ENCODE data around the gene AKT1S1.
"Not testable (repeated sequence)": the region's sequence is repeated elsewhere in the genome, so short reads cannot be mapped to it uniquely, and the experiment has no call there.

AKT1S1 gene

DNA sequence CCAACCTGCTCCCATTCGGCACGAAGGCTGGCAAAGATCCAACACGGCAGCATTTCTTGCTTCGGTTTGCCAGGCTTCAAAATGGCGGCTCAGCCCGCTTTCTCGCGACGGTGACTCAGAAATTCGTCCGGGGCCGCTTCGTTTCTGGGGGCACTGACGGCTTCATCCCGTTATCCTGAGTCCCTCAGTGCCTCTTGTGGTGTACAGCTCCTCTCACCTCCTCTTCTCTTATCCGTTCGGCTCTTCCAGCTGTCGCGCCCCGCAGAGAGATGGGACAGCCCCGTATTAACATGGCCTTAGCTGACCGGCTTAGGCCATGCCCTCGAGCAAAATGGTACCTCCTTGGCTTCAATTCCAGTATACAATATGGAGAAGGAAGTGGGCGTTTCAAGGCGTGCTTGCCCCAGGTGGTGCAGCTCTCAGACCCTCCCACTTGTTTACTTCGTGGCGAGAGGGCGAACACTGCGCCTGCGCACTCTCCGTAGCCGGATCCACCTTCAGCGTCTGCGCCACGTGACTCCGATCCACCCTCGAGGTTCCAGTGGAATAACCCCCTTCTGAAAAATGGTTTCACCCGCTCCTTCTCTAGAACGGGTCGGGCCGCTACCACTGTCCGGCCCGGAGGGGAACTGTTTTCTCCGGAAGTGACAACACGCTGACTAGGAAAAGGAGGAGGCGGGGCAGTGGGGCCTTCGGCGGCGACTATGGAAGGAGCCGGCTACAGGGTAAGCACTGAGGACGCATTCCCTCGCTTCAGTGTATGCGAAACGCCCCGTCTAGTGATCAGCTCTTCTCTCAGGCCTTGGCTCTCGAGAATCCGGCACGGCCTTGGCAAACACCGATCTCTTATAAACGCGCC, at the start of gene AKT1S1, which contains the start of gene TBC1D17:
Gene AKT1S1 (minus strand): TSS at position 336 of the 859 bp plus-strand sequence. CDS start 4,060 bp downstream, outside the sequence.
Gene TBC1D17 (plus strand): TSS at position 683 of the 859 bp plus-strand sequence. CDS start 22 bp downstream, at position 705.
- DNase-seq (ENCODE audit: low read depth in 1 of 2, low spot score in 1 of 2), result peak; percentile 95 to 97

DNA sequence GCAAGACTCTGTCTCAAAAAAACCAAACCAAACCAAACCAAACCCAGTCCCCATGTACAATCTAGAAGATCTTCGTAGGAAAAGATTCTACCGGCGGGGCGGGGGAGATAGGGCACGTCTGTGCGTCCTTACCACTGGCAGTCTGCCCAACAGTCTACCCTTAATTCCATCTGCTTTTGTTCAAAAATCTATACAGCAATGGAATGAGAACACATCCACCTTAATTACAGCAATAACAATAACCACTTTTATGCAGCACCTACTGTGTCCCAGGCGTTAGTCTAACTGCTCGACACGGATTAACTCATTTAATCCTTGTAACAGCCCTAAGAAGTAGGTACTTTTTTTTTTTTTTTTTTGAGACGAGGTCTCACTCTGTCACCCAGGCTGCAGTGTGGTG, 49.4 kb upstream of the AKT1S1 start:
- DNase-seq (ENCODE audit: low read depth in 1 of 2, low spot score in 1 of 2), result no peak

DNA sequence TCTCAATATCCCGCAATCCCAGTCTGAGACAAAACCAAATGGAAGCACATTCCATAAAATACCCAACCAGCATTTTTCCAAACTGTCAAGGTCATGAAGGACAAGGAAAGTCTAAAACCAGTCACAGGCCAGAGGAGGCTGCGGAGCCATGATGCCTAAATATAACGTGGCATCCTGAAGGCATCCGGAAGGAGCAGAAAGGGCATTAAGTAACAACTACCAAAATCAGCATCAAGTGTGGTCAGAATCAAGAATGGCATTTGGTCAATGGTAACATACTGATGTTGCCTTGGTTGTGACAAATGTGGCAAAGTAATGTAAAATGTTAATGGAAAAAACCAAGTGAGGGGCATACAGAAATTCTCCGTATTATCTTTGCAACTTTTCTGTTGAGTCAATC, 48.3 kb upstream of the AKT1S1 start:
- no peak for DNase-seq (ENCODE audit: low read depth in 1 of 2, low spot score in 1 of 2)

DNA sequence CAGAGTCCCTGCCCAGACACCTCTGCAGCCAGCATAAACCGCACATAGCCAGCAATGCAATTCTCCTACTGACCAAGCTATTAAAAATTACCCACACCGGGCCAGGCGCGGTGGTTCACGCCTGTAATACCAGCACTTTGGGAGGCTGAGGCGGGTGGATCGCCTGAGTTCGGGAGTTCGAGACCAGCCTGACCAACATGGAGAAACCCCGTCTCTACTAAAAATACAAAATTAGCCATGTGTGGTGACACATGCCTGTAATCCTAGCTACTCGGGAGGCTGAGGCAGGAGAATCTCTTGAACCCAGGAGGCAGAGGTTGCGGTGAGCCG, 47.7 kb upstream of the AKT1S1 start:
- DNase-seq (ENCODE audit: low read depth in 1 of 2, low spot score in 1 of 2), result not testable (repeated sequence)

DNA sequence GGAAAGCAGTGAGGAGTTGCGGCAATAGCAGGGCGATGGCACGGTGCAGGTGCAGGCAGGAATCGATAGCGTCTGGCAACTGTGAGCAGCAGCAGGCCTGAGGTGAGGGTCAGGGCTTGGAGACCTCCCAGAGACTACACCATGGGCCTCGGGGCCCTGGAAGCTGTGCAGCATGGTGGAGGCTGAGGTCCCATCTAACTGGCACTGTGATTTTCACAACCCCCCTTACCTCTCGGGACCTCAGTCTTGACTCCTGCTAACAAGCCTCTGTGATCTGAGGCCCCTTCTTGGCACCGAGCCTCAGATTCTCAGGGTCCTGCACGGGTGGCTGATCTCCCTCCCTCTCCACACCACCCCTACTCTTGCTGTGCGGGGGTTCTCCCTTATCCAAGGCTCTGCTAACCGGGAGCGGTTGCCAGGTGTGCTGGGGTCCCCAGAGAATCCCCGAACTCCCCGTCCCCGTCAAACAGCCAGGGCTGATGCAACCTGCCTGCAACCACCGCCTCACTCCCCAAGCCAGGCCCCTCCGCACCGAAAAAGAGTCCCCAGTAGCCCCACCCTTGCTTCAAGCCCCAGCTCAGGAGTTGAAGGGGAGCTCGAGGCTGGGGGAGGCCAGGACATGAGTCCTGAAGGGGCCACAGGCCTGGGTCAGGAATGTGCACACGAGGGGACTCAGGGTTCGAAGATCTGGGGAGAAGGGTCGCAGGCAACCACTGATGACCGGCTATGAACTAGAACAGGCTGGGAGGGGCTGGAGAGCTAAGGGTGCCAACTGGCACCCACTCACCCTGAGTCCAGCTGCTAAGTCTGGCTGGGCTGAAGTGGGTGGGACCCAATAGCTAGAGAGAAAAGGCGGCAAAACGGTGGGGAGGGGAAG, 47.1 kb upstream of the AKT1S1 start:
- DNase-seq (ENCODE audit: low read depth in 1 of 2, low spot score in 1 of 2), result no peak

DNA sequence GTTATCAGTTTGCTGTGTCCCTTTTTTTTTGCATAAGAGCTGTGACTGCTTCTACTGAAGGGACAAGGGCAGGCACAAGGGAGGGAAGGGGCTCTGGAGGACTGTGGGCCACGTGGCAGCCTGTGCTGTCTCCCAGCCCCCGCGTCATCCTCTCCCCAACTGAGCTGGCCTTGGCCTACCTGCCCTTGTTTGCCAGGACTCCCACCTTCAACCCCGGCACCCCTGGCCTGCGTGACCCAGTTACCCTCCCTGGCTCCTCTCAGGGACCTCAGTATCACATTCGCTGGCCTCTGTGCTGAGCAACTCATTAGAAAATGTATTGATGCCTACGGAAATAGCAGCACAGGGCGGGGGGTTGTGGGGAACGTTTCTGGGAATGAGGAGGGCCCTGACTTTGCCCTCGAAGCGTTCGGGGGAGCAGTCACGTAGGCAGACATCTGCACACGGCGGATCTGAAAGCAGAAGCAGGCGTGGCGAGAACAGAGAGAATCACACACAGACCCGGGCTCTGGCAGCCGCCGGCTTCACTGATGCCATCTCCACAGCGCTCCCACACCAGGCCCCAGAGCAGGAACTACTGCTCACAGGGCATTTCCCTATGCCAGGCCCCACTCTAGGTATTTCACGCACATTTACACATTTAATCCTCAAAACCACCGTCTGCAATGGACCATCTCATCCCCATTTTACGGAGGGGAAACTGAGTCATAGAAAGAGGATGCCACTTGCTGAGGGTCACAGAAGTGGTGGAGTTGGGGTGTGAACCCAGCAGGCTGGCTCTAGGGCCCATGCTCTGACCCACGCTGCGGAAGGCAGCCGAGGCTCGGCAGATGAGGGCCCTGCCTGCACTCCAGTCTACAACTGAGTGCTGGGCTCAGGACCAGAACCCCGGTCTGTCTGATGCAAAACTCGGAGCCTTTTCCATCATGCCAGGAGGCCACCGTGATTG, 46.2 kb upstream of the AKT1S1 start:
- DNase-seq (ENCODE audit: low read depth in 1 of 2, low spot score in 1 of 2), result no peak

DNA sequence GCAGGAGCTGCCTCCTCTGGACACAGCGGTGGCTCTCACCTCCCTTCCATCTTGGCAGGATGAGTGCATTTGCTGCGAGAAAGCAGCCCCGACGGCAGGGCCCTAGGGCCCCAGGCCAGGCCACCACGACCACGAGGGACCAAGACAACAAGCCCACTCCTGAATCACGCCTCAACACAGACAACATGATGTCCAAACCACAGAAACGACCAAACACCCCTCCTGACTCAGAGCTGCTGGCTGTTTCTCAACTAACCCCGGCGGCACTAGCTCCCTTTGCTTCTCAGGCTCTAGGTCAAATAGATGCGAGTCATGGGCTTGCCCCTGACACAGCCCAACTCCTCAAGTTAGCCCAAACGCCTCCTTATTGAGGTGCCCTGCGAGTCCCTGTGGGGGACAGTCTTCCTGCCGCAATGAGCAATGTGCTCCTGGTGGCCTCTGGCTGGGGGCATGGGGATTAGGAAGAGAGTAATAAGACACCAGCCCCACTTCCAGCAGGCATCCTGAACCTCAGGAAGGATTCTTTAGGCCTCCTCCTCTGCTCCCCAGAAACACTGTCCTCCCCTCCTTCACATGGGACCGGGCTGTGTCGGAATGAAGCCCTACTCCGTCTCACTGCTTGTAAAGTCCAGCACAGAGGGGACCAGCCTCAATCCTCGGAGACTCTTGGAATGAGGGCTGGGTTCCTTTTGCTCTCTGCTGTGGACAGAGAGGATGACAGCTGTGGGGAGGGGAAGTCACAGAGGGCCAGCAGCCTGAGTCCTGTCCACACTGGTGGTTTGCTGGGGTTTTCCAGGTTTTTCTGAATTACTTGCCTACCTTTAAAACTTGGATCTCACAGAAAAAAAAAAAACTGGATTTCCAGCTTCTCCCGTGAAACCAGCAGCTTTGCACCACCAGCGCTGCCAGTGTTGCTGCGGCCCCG, 45.0 kb upstream of the AKT1S1 start:
- DNase-seq (ENCODE audit: low read depth in 1 of 2, low spot score in 1 of 2), result no peak

DNA sequence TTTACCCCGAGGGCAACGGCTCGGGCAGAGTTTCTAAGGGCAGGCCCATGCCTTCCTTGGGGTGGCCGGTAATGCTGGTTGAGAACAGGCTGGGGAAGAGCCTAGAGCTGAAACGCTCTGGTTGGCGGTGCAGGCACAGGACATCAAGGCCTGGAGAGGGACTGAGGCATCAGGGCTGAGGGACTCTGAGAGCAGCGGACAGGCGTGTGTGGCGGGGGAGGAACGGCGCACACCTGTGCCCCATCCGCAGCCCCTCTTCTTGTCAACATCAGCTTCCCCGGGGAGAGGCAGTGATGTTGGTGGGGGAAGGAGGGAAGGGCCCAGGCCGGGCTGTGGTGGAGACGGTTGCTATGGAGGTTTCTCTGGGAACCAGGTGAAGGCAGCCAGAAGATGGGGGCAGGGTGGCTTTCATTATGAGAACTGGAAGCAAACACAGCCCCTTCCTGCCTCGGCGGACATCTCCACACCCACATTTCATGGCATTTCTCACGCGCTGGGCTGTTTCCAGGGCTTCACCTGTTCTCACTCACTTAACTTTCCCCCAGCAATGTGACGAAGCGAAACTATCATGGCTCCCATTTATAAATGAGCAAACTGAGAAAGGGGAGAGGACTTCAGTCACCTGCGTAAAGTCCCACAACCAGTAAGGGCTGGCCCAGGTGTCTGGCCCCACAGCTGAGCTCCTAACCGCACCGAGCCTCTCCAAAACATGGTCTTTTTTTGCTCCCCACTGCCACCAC, 43.6 kb upstream of the AKT1S1 start:
- no peak for DNase-seq (ENCODE audit: low read depth in 1 of 2, low spot score in 1 of 2)

DNA sequence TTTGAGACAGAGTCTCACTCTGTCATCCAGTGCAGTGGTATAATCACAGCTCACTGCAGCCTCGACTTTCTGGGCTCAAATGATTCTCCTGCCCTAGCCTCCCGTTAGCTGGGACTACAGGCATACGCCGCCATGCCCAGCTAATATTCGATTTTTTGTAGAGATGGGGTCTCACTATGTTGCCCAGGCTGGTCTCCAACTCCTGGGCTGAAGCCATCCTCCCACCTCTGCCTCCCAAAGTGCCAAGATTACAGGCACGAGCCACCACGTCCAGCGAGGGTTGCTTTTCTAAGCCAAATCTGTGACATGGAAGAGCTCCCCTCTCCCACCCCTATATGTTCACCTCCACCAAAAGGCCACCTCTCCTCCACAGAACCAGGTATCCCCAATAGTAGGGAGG, 40.9 kb upstream of the AKT1S1 start:
- no peak for DNase-seq (ENCODE audit: low read depth in 1 of 2, low spot score in 1 of 2)

DNA sequence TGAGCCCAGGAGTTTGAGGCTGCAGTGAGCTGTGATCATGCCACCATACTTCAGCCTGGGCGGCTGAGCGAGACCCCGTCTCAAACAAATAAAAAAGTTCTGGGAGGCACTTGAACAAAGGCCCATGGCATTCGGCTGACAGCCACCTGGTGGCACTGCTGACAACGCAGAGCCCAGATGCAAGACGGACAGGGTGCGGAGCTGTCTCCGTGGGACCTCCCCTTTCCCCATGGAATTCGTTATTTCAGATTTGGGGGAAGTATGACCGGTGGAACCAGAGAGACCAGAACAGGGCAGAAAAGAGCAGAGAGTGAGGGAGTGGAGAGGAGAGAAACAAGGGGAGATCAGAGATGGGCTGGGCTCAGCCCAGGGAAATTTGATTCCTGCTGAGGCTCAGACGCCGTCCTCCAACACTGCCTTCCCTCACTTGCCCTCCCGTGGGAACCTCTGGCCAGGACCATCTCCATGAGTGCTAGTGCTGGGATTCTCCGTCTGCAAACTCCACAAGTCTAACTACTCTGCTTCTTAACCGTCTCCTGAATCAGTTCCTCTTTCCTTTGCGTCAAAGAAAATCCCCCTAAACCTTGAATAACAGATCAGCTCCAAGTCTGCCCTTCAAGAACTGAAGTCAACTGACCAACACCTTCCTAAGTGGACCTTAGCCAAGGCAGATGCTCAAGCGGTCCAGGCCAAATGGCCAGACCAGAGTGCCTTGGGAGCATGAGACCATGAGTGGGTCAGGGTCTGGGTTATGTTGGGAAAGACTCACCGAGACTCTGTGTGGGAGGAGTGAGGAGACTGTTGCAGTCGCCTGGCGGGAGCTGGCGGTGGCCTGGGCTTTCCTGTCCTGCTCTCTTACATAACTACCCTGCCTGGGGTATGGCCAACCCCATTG, 39.9 kb upstream of the AKT1S1 start:
- DNase-seq (ENCODE audit: low read depth in 1 of 2, low spot score in 1 of 2), result no peak

DNA sequence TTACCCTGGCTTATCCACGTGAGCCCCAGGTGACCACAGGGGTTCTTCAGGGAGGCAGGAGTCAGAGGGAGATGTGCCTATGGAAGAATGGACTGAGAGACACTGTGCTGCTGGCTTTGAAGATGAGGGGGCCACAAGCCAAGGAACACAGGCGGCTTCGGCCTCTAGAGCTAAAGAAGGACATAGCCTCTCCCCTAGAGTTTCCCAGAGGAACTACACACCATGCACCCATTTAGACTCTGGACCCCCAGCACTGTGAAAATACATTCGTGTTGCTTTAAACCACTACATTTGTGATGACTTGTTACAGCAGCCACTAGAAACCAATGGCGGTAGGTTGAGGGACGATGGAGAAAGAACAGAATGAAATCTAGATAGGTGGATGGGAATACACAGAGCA, 38.1 kb upstream of the AKT1S1 start:
- DNase-seq (ENCODE audit: low read depth in 1 of 2, low spot score in 1 of 2), result no peak

DNA sequence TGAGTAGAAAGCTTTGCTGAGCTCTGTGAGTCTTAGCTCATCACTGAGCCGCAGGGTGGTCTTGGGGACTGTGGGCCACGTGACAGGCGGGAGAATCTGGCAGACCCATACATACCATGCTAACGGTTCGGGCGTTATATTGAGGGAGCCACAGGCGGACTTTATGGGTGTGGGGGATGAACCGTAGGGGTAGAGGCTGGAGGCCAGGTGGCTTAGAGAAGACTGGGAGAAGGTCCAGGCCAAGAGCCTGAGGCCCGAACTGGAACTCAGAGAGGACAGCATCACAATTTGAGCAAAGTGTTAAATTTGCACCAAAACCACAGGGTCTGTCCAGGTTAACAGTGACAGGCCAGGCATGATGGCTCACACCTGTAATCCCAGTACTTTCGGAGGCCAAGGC, 36.6 kb upstream of the AKT1S1 start:
- no peak for DNase-seq (ENCODE audit: low read depth in 1 of 2, low spot score in 1 of 2)

DNA sequence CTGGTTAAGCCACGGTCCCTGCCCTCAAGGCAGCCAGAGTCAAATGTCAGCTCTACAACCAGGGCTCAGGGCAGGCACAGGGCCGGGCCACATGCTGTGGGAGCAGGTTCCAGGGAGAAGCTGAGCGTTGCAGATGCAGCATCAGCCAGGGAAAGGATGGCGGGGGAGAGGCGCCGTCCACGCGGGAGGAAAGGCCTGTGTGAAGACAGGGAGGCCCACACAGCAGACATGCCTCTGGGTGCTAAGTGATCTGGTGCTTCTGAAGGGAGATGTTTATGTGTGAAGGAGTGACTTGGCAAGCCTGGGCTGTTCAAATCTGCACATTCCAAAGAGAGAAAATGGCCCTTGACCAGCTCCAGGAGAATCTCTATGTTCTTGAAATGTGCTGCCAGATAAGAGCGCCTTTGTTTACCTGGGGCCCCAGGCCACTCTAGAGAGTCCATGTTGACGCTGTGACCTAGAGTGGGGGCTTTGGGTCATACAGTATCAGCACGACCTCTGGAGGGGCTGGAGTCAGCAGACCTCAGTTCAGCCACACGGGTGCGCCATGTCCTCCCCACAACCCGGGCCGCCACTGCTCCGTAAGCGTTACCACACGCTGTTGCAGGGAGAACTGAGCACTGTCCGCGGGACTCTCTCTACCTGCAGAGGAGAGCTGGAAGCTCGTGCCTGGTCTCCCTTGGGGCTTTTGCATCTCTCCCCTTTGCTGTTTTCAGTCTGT, 36.0 kb upstream of the AKT1S1 start:
- DNase-seq (ENCODE audit: low read depth in 1 of 2, low spot score in 1 of 2), result no peak

DNA sequence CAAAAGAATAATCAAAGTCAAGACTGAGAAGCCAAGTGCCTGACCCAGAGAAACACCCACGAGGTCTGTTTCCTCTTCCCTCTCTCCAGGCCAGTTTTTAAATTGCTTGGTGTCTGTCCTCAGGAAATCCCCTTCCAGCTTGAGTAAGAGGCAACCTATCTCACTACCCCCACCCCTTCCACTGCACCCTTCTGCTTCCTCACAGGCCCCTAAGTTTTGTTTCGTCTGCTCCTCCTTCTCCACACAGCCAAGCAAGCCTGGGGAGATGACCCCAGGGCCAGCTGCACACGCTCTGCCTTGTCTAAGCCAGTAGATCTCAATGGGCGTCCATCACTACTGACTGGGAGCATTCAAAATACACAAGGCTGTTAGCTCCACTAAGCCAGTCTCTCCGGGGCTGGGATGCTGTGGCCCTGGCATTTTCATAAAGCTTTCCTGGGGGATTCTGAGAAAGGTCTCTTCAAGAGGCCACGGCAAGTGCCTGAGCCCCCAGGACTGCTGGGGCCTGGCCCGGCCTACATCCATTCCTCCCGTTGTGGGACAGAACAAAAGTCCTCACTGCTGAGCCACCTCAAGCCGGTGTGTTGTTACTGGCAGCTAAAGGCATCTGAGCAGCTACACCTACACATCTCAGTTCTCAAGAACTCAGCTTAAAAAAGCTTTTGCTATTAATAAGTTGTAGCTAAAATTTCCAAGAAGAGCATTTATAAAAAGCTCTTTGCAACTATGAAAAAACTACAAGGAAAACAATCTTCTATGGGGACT, 34.4 kb upstream of the AKT1S1 start:
- DNase-seq (ENCODE audit: low read depth in 1 of 2, low spot score in 1 of 2), result no peak

DNA sequence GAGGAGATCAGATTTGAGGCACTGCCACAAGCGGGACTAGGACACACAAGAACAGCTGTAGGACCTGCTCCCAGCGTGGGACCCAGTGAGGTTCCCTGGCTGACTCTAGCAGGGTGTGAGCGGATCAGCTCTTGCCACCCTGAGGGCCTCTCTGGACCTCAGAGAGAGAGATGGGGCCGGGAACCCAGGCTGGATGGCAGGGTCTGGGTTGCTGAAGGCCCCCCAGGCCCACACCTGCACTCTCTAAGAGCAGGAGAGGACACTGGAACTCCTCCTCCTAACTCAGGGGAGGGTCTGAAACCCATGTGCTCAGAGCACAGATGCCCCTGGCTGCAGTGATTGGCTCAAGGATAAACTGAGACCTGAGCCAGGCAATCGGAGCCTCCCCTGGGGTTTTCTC, 33.0 kb upstream of the AKT1S1 start:
- DNase-seq (ENCODE audit: low read depth in 1 of 2, low spot score in 1 of 2), result no peak

DNA sequence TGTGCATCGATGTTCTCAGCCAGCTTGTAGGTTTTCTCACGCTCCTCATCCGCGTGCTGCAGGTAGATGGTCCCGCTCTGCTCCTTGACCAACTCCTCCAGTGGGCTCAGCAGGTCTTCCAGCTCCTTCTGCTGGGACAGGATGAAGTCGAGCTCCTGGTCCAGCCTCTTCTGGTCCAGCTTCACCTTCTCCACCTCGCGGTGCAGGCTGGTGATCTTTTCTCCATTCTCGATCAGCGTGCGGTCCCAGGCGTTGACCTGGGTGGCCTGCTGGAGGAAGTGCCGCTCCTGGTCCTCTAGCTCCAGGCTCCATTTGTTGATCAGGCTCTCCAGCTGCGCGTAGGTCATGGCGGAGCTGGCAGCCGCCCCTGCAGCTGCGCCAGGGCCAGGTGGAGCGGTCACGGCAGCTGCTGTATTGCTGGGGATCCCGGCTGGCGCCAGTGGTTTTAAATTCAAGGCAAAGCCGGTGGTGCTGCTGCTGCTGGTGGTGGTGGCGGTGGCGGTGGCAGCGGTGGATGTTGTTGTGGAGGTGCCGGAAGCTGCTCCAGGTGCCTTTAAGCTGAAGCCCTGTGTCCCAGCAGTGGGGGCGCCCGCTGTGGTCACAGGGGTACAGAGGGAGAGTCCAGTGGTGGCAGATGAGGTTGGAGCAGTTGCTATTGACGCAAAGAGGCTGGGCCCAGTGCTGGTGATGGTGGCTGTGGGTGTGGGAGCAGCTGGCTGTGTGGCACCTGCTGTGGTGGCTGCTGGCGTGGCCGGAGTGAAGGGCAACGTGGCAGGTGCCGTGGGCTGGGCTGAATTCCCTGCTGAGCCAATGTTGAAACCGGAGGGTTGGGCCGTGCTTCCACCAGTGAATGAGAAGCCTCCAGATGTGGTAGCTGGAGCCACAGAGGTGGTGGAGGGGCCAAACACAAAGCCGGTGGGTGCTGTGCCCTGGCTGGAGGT, 31.6 kb upstream of the AKT1S1 start:
- no peak for DNase-seq (ENCODE audit: low read depth in 1 of 2, low spot score in 1 of 2)

Data from activated T-helper 1 cell treated with anti-CD3 and anti-CD28 coated beads, Interleukin-2, amount 50 U/mL, for 16 hours (primary cell).